Neural progenitor cell (in vitro differentiated cells): Measurements from ENCODE around the gene RPS6KA2. TPM values are rescaled to one million over a fixed set of nuclear protein-coding genes. Genes with fewer than 3 reads are reported as not detected.
"Not testable (repeated sequence)": the region's sequence is repeated elsewhere in the genome, so short reads cannot be mapped to it uniquely, and the experiment has no call there.

Experiments used
- DNase-seq: peaks from one replicate; pipeline ENCODE4 v3.0.0-alpha.2; 2016; ENCODE audit warnings: low spot score
- H2AFZ ChIP-seq: fragments of 200-600 bp; sonication (generic); replicated peaks from 2 replicates; pipeline ENCODE4 v1.6.1; 2016; ENCODE audit warnings: antibody characterized with exemption
- H3F3A ChIP-seq: fragments of 200-600 bp; sonication (generic); 2 replicates; pipeline ENCODE4 v1.6.1; 2016; ENCODE audit warnings: antibody characterized with exemption, low read depth
- H3K27ac ChIP-seq: fragments of 200-600 bp; sonication (generic); 2 replicates; pipeline ENCODE4 v1.5.1; 2016; ENCODE audit warnings: mild to moderate bottlenecking
- H3K27me3 ChIP-seq: fragments of 200-600 bp; sonication (generic); 2 replicates; pipeline ENCODE4 v1.6.1; 2016; ENCODE audit warnings: mild to moderate bottlenecking, moderate library complexity
- H3K36me3 ChIP-seq: fragments of 200-600 bp; sonication (generic); 2 replicates; pipeline ENCODE4 v1.5.1; 2016
- H3K4me1 ChIP-seq: fragments of 200-600 bp; sonication (generic); 2 replicates; pipeline ENCODE4 v1.6.1; 2016; ENCODE audit warnings: mixed run types
- H3K4me2 ChIP-seq: fragments of 200-600 bp; sonication (generic); 2 replicates; pipeline ENCODE4 v1.6.1; 2016
- H3K4me3 ChIP-seq: fragments of 200-600 bp; sonication (generic); 2 replicates; pipeline ENCODE4 v1.5.1; 2016
- H3K79me2 ChIP-seq: fragments of 200-600 bp; sonication (generic); 2 replicates; pipeline ENCODE4 v1.6.1; 2016; ENCODE audit warnings: low read depth
- H3K9ac ChIP-seq: fragments of 200-600 bp; sonication (generic); 2 replicates; pipeline ENCODE4 v1.6.1; 2016
- H3K9me3 ChIP-seq: fragments of 200-600 bp; sonication (generic); 2 replicates; pipeline ENCODE4 v1.5.1; 2016; ENCODE audit warnings: low read depth
- H4K20me1 ChIP-seq: fragments of 200-600 bp; sonication (generic); 2 replicates; pipeline ENCODE4 v1.6.1; 2016; ENCODE audit warnings: low read depth
- H3K27ac Mint-ChIP-seq: 3 replicates; pipeline ENCODE4 v1.8.0; 2021; ENCODE audit warnings: mixed read lengths
- H3K27me3 Mint-ChIP-seq: 2 replicates; pipeline ENCODE4 v1.8.0; 2022; ENCODE audit warnings: low read depth, mild to moderate bottlenecking, inconsistent platforms, moderate library complexity, mixed read lengths; ENCODE audit not compliant: insufficient read depth
- H3K36me3 Mint-ChIP-seq: 3 replicates; pipeline ENCODE4 v1.8.0; 2021; ENCODE audit warnings: mixed read lengths
- H3K4me1 Mint-ChIP-seq: 3 replicates; pipeline ENCODE4 v1.8.0; 2021; ENCODE audit warnings: mixed read lengths
- H3K4me3 Mint-ChIP-seq: 3 replicates; pipeline ENCODE4 v1.8.0; 2021; ENCODE audit warnings: mild to moderate bottlenecking, moderate library complexity, mixed read lengths
- H3K9me3 Mint-ChIP-seq: 3 replicates; pipeline ENCODE4 v1.8.0; 2020; ENCODE audit warnings: mixed read lengths
- EZH2 ChIP-seq: fragments of 200-600 bp; sonication (generic); IDR thresholded peaks from 2 replicates; pipeline ENCODE4 v1.6.1; 2017; ENCODE audit warnings: antibody characterized with exemption, mild to moderate bottlenecking, moderate library complexity
- EZH2phosphoT487 ChIP-seq: fragments of 200-600 bp; sonication (generic); IDR thresholded peaks from 2 replicates; pipeline ENCODE4 v1.6.1; 2017; ENCODE audit warnings: antibody characterized with exemption
- total RNA-seq: library from RNA; depleted of rRNA; stranded (reverse); fragments of >200 nt; gene quantifications from 2 replicates; pipeline ENCODE4 v1.2.3, GENCODE V29; 2015; ENCODE audit warnings: low replicate concordance
- TF ChIP-seq, protein P1 (sequence below): fragments of 200-600 bp; sonication (generic); IDR thresholded peaks from 2 replicates; pipeline ENCODE4 v1.5.1; 2017; ENCODE audit warnings: antibody characterized with exemption, mild to moderate bottlenecking

Gene RPS6KA2
- total RNA-seq, 1 donor from 2014 or later: 8.2 TPM

DNA sequence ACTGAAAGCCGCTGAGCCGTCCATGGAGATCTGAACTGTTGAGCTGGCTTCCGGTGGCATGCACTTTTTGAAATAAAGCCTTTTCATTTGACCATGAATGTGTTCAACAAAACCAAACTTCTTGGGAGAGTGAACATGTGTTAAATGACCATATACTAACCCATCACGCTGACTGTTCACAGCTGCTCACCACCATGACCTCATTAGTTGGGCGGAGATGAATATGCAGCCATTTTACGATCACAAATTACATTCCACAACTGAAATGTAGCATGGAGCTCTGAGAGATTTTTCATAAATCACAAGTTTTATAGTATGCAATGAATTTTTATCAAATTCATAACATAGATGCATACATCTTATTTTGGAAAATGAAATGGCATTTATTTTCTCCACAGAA is 44.8 kb downstream of the RPS6KA2 start:
- no peak overlapping the region for H3K9ac ChIP-seq
- H3K9me3 Mint-ChIP-seq: peaks cover 7% of the 10 kb centered on the region
- H4K20me1 ChIP-seq: peaks cover 5% of the 10 kb centered on the region
- no peaks in the 10 kb centered on the region for H3K36me3 ChIP-seq
- H3K27me3 Mint-ChIP-seq: no peaks in the 10 kb centered on the region
- no peak overlapping the region for H2AFZ ChIP-seq
- TF ChIP-seq, protein P1, sequence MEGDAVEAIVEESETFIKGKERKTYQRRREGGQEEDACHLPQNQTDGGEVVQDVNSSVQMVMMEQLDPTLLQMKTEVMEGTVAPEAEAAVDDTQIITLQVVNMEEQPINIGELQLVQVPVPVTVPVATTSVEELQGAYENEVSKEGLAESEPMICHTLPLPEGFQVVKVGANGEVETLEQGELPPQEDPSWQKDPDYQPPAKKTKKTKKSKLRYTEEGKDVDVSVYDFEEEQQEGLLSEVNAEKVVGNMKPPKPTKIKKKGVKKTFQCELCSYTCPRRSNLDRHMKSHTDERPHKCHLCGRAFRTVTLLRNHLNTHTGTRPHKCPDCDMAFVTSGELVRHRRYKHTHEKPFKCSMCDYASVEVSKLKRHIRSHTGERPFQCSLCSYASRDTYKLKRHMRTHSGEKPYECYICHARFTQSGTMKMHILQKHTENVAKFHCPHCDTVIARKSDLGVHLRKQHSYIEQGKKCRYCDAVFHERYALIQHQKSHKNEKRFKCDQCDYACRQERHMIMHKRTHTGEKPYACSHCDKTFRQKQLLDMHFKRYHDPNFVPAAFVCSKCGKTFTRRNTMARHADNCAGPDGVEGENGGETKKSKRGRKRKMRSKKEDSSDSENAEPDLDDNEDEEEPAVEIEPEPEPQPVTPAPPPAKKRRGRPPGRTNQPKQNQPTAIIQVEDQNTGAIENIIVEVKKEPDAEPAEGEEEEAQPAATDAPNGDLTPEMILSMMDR: no peak
- TF ChIP-seq EZH2phosphoT487: no peak
- no peak for TF ChIP-seq EZH2
- DNase-seq: no peak
- no peaks in the 10 kb centered on the region for H3K4me1 ChIP-seq
- H3K4me2 ChIP-seq: no peak overlapping the region
- H3K27me3 ChIP-seq: no peaks in the 10 kb centered on the region
- no peaks in the 10 kb centered on the region for H3F3A ChIP-seq
- no peak overlapping the region for H3K27ac ChIP-seq
- peaks cover 13% of the 10 kb centered on the region for H3K36me3 Mint-ChIP-seq
- peaks cover 10% of the 10 kb centered on the region for H3K79me2 ChIP-seq
- peaks cover 13% of the 10 kb centered on the region for H3K4me1 Mint-ChIP-seq
- H3K4me3 Mint-ChIP-seq: no peak overlapping the region
- no peak overlapping the region for H3K4me3 ChIP-seq
- H3K9me3 ChIP-seq: no peaks in the 10 kb centered on the region
- no peak overlapping the region for H3K27ac Mint-ChIP-seq

- H3K4me3 ChIP-seq, H3K4me1 Mint-ChIP-seq, H3F3A ChIP-seq, H3K4me2 ChIP-seq, H4K20me1 ChIP-seq, H3K9me3 Mint-ChIP-seq, H3K27me3 Mint-ChIP-seq, H3K27me3 ChIP-seq, H3K36me3 ChIP-seq, H3K27ac Mint-ChIP-seq, H3K9me3 ChIP-seq, H3K4me3 Mint-ChIP-seq, H2AFZ ChIP-seq, H3K9ac ChIP-seq, DNase-seq, H3K79me2 ChIP-seq, H3K27ac ChIP-seq, H3K4me1 ChIP-seq: not testable (repeated sequence)
- H3K36me3 Mint-ChIP-seq: peaks cover 13% of the 10 kb centered on the region
Observed at GRCh38 chr6:166581801-166582200, 45.2 kb downstream of the RPS6KA2 start.

DNA sequence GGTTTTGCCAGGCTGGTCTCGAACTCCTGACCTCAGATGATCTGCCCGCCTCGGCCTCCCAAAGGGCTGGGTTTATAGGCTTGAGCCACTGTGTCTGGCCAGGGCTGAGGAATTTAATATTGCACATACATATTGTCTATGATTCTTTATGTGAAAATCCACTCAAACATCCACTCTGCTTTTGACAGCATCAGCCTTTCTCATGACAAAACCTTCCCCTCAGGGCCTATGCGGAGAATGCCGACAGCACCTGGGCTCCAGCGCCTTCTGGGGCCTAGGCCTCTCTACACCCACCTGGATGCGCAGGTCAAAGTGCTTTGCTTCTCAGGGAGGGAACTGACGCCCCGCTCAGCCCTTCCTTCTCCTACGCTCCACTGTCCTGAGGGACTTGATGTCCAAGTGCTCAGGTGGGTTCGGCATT is 46.0 kb downstream of the RPS6KA2 start:
- Histone ChIP-seq H3K9ac (no peak overlapping the region), H3K27me3 (no peaks in the 10 kb centered on the region), H3K4me1 (no peaks in the 10 kb centered on the region), H3F3A (no peaks in the 10 kb centered on the region), H2AFZ (no peak overlapping the region), H3K79me2 (peaks cover 7% of the 10 kb centered on the region), H3K4me3 (no peak overlapping the region), H3K36me3 (no peaks in the 10 kb centered on the region), H4K20me1 (no peaks in the 10 kb centered on the region), H3K27ac (no peak overlapping the region), H3K4me2 (no peak overlapping the region), H3K9me3 (no peaks in the 10 kb centered on the region)
- no peak overlapping the region for H3K27ac Mint-ChIP-seq
- H3K9me3 Mint-ChIP-seq: peaks cover 12% of the 10 kb centered on the region
- TF ChIP-seq, protein P1: no peak
- no peak for TF ChIP-seq EZH2
- no peak for TF ChIP-seq EZH2phosphoT487
- peaks cover 18% of the 10 kb centered on the region for H3K36me3 Mint-ChIP-seq
- H3K27me3 Mint-ChIP-seq: no peaks in the 10 kb centered on the region
- H3K4me3 Mint-ChIP-seq: no peak overlapping the region
- peaks cover 5% of the 10 kb centered on the region for H3K4me1 Mint-ChIP-seq
- no peak for DNase-seq

DNA sequence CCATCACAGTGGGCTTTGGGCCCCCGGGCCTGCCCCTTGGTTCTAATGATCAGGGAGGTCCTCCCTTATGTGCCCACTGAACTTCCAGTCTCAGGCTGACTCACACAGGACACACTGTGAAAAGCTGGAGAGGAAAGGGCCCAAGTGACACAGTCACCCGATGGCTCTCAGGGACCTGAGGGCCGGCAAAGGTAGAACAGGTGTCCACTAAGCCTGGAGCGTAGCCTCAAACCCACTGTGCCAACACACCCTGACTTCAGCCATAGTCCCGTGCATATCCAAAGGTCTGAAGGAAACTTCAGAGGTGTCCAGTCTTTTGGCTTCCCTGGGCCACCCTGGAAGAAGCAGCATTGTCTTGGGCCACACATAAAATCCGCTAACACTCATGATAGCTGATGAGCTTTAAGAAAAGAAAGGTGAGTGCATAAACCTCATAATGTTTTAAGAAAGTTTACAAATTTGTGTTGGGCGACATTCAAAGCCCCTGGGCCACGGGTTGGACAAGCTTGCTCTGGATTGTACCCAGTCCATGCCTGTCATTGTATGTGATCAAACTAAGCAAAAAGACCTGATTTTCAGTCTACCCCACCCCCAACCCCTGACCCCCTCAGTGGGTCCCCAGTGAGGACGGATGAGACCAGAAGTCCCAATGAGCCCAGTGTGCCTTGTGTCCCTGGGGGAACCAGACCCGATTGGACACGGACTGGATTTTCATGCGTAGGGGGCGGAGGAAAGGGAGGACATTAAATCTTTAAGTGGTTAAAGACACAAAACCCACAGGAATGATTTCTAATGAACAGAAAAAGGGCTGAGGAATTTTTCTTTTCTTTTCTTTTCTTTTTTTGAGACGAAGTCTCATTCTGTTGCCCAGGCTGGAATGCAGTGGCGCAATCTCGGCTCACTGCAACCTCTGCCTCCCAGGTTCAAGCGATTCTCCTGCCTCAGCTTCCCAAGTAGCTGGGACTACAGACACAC is 46.7 kb downstream of the RPS6KA2 start:
- Histone ChIP-seq H2AFZ (no peak overlapping the region), H3F3A (no peaks in the 10 kb centered on the region), H3K4me2 (no peak overlapping the region), H3K4me3 (no peak overlapping the region), H4K20me1 (no peaks in the 10 kb centered on the region), H3K36me3 (no peaks in the 10 kb centered on the region), H3K27me3 (no peaks in the 10 kb centered on the region), H3K9ac (no peak overlapping the region), H3K79me2 (peaks cover 7% of the 10 kb centered on the region), H3K4me1 (no peaks in the 10 kb centered on the region), H3K27ac (no peak overlapping the region), H3K9me3 (no peaks in the 10 kb centered on the region)
- TF ChIP-seq EZH2: no peak
- TF ChIP-seq EZH2phosphoT487: no peak
- TF ChIP-seq, protein P1: no peak
- no peak for DNase-seq
- peaks cover 5% of the 10 kb centered on the region for H3K4me1 Mint-ChIP-seq
- H3K9me3 Mint-ChIP-seq: peaks cover 15% of the 10 kb centered on the region
- peaks cover 20% of the 10 kb centered on the region for H3K36me3 Mint-ChIP-seq
- no peaks in the 10 kb centered on the region for H3K27me3 Mint-ChIP-seq
- H3K27ac Mint-ChIP-seq: no peak overlapping the region
- H3K4me3 Mint-ChIP-seq: no peak overlapping the region
